Measurements from ENCODE around the gene KCNE5.
"Not testable (repeated sequence)": the region's sequence is repeated elsewhere in the genome, so short reads cannot be mapped to it uniquely, and the experiment has no call there.

The KCNE5 gene

GRCh38 chrX:109644671-109645070 is 19.7 kb upstream of the KCNE5 start:
- not testable (repeated sequence) for H3K27me3 ChIP-seq (ENCODE audit: low read depth, low read length); H3K36me3 ChIP-seq (ENCODE audit: control insufficient read depth in 1 of 2, insufficient read depth in 2 of 2, low read length in 2 of 2); H3K4me1 ChIP-seq (ENCODE audit: control insufficient read depth in 1 of 2, insufficient read depth in 2 of 2, low read length in 2 of 2); H3K27ac ChIP-seq (ENCODE audit: low read length); H3K4me3 ChIP-seq (ENCODE audit: low read depth in 1 of 2, low read length in 2 of 2); H3K9me3 ChIP-seq (ENCODE audit: control insufficient read depth in 1 of 2, low read length in 2 of 2)

- no peaks in the 10 kb centered on the region for H3K9me3 ChIP-seq (ENCODE audit: control insufficient read depth in 1 of 2, low read length in 2 of 2)
- no peak overlapping the region for H3K4me3 ChIP-seq (ENCODE audit: low read depth in 1 of 2, low read length in 2 of 2)
- no peak overlapping the region for H3K27ac ChIP-seq (ENCODE audit: low read length)
- H3K4me1 ChIP-seq (ENCODE audit: control insufficient read depth in 1 of 2, insufficient read depth in 2 of 2, low read length in 2 of 2), result no peaks in the 10 kb centered on the region
- no peaks in the 10 kb centered on the region for H3K36me3 ChIP-seq (ENCODE audit: control insufficient read depth in 1 of 2, insufficient read depth in 2 of 2, low read length in 2 of 2)
- H3K27me3 ChIP-seq (ENCODE audit: low read depth, low read length), result no peaks in the 10 kb centered on the region
Measured at GRCh38 chrX:109643687-109644086, 18.7 kb upstream of the KCNE5 start.

GRCh38 chrX:109638158-109638557 is 13.2 kb upstream of the KCNE5 start:
- Histone ChIP-seq H3K4me1 (ENCODE audit: control insufficient read depth in 1 of 2, insufficient read depth in 2 of 2, low read length in 2 of 2) (no peaks in the 10 kb centered on the region), H3K4me3 (ENCODE audit: low read depth in 1 of 2, low read length in 2 of 2) (no peak overlapping the region), H3K9me3 (ENCODE audit: control insufficient read depth in 1 of 2, low read length in 2 of 2) (no peaks in the 10 kb centered on the region), H3K27ac (ENCODE audit: low read length) (no peak overlapping the region), H3K27me3 (ENCODE audit: low read depth, low read length) (no peaks in the 10 kb centered on the region), H3K36me3 (ENCODE audit: control insufficient read depth in 1 of 2, insufficient read depth in 2 of 2, low read length in 2 of 2) (no peaks in the 10 kb centered on the region)

- H3K4me1 ChIP-seq (ENCODE audit: control insufficient read depth in 1 of 2, insufficient read depth in 2 of 2, low read length in 2 of 2); H3K9me3 ChIP-seq (ENCODE audit: control insufficient read depth in 1 of 2, low read length in 2 of 2); H3K27me3 ChIP-seq (ENCODE audit: low read depth, low read length); H3K27ac ChIP-seq (ENCODE audit: low read length); H3K4me3 ChIP-seq (ENCODE audit: low read depth in 1 of 2, low read length in 2 of 2); H3K36me3 ChIP-seq (ENCODE audit: control insufficient read depth in 1 of 2, insufficient read depth in 2 of 2, low read length in 2 of 2): not testable (repeated sequence)
Measured at GRCh38 chrX:109637477-109637876, 12.5 kb upstream of the KCNE5 start.

GRCh38 chrX:109635146-109635545 is 10.2 kb upstream of the KCNE5 start:
- Histone ChIP-seq H3K27me3 (ENCODE audit: low read depth, low read length) (no peaks in the 10 kb centered on the region), H3K4me3 (ENCODE audit: low read depth in 1 of 2, low read length in 2 of 2) (no peak overlapping the region), H3K9me3 (ENCODE audit: control insufficient read depth in 1 of 2, low read length in 2 of 2) (no peaks in the 10 kb centered on the region), H3K27ac (ENCODE audit: low read length) (no peak overlapping the region), H3K36me3 (ENCODE audit: control insufficient read depth in 1 of 2, insufficient read depth in 2 of 2, low read length in 2 of 2) (no peaks in the 10 kb centered on the region), H3K4me1 (ENCODE audit: control insufficient read depth in 1 of 2, insufficient read depth in 2 of 2, low read length in 2 of 2) (no peaks in the 10 kb centered on the region)

- no peaks in the 10 kb centered on the region for H3K9me3 ChIP-seq (ENCODE audit: control insufficient read depth in 1 of 2, low read length in 2 of 2)
- no peaks in the 10 kb centered on the region for H3K36me3 ChIP-seq (ENCODE audit: control insufficient read depth in 1 of 2, insufficient read depth in 2 of 2, low read length in 2 of 2)
- no peaks in the 10 kb centered on the region for H3K4me1 ChIP-seq (ENCODE audit: control insufficient read depth in 1 of 2, insufficient read depth in 2 of 2, low read length in 2 of 2)
- no peak overlapping the region for H3K4me3 ChIP-seq (ENCODE audit: low read depth in 1 of 2, low read length in 2 of 2)
- H3K27me3 ChIP-seq (ENCODE audit: low read depth, low read length), result no peaks in the 10 kb centered on the region
- H3K27ac ChIP-seq (ENCODE audit: low read length), result no peak overlapping the region
Measured at GRCh38 chrX:109632906-109633504, 8.0 kb upstream of the KCNE5 start.

GRCh38 chrX:109629310-109629709 is 4.3 kb upstream of the KCNE5 start:
- H3K4me1 ChIP-seq (ENCODE audit: control insufficient read depth in 1 of 2, insufficient read depth in 2 of 2, low read length in 2 of 2), result no peaks in the 10 kb centered on the region

GRCh38 chrX:109626637-109627036 is 1.7 kb upstream of the KCNE5 start:
- Histone ChIP-seq H3K4me1 (ENCODE audit: control insufficient read depth in 1 of 2, insufficient read depth in 2 of 2, low read length in 2 of 2) (no peaks in the 10 kb centered on the region), H3K27me3 (ENCODE audit: low read depth, low read length) (no peaks in the 10 kb centered on the region), H3K9me3 (ENCODE audit: control insufficient read depth in 1 of 2, low read length in 2 of 2) (no peaks in the 10 kb centered on the region), H3K36me3 (ENCODE audit: control insufficient read depth in 1 of 2, insufficient read depth in 2 of 2, low read length in 2 of 2) (no peaks in the 10 kb centered on the region), H3K4me3 (ENCODE audit: low read depth in 1 of 2, low read length in 2 of 2) (no peak overlapping the region), H3K27ac (ENCODE audit: low read length) (no peak overlapping the region)

More at GRCh38 chrX:109629310-109629709, 4.3 kb upstream of the KCNE5 start:
- Histone ChIP-seq H3K4me3 (ENCODE audit: low read depth in 1 of 2, low read length in 2 of 2) (no peak overlapping the region), H3K27me3 (ENCODE audit: low read depth, low read length) (no peaks in the 10 kb centered on the region), H3K36me3 (ENCODE audit: control insufficient read depth in 1 of 2, insufficient read depth in 2 of 2, low read length in 2 of 2) (no peaks in the 10 kb centered on the region), H3K9me3 (ENCODE audit: control insufficient read depth in 1 of 2, low read length in 2 of 2) (no peaks in the 10 kb centered on the region), H3K27ac (ENCODE audit: low read length) (no peak overlapping the region)

- Histone ChIP-seq H3K36me3 (ENCODE audit: control insufficient read depth in 1 of 2, insufficient read depth in 2 of 2, low read length in 2 of 2) (no peaks in the 10 kb centered on the region), H3K4me1 (ENCODE audit: control insufficient read depth in 1 of 2, insufficient read depth in 2 of 2, low read length in 2 of 2) (no peaks in the 10 kb centered on the region), H3K9me3 (ENCODE audit: control insufficient read depth in 1 of 2, low read length in 2 of 2) (no peaks in the 10 kb centered on the region), H3K27ac (ENCODE audit: low read length) (no peak overlapping the region), H3K27me3 (ENCODE audit: low read depth, low read length) (no peaks in the 10 kb centered on the region), H3K4me3 (ENCODE audit: low read depth in 1 of 2, low read length in 2 of 2) (no peak overlapping the region)
Measured at GRCh38 chrX:109623997-109624396, 975 bp downstream of the KCNE5 start.

- Histone ChIP-seq H3K4me3 (ENCODE audit: low read depth in 1 of 2, low read length in 2 of 2) (no peak overlapping the region), H3K9me3 (ENCODE audit: control insufficient read depth in 1 of 2, low read length in 2 of 2) (no peaks in the 10 kb centered on the region), H3K4me1 (ENCODE audit: control insufficient read depth in 1 of 2, insufficient read depth in 2 of 2, low read length in 2 of 2) (no peaks in the 10 kb centered on the region), H3K27me3 (ENCODE audit: low read depth, low read length) (no peaks in the 10 kb centered on the region), H3K27ac (ENCODE audit: low read length) (no peak overlapping the region), H3K36me3 (ENCODE audit: control insufficient read depth in 1 of 2, insufficient read depth in 2 of 2, low read length in 2 of 2) (no peaks in the 10 kb centered on the region)
Measured at GRCh38 chrX:109622270-109622669, 2.7 kb downstream of the KCNE5 start.

GRCh38 chrX:109619771-109620170 is 5.2 kb downstream of the KCNE5 start:
- Histone ChIP-seq H3K4me1 (ENCODE audit: control insufficient read depth in 1 of 2, insufficient read depth in 2 of 2, low read length in 2 of 2) (no peaks in the 10 kb centered on the region), H3K4me3 (ENCODE audit: low read depth in 1 of 2, low read length in 2 of 2) (no peak overlapping the region), H3K36me3 (ENCODE audit: control insufficient read depth in 1 of 2, insufficient read depth in 2 of 2, low read length in 2 of 2) (no peaks in the 10 kb centered on the region), H3K27ac (ENCODE audit: low read length) (no peak overlapping the region), H3K27me3 (ENCODE audit: low read depth, low read length) (no peaks in the 10 kb centered on the region), H3K9me3 (ENCODE audit: control insufficient read depth in 1 of 2, low read length in 2 of 2) (no peaks in the 10 kb centered on the region)

GRCh38 chrX:109614951-109615350 is 10.0 kb downstream of the KCNE5 start:
- H3K9me3 ChIP-seq (ENCODE audit: control insufficient read depth in 1 of 2, low read length in 2 of 2), result no peaks in the 10 kb centered on the region
- no peaks in the 10 kb centered on the region for H3K4me1 ChIP-seq (ENCODE audit: control insufficient read depth in 1 of 2, insufficient read depth in 2 of 2, low read length in 2 of 2)
- no peaks in the 10 kb centered on the region for H3K27me3 ChIP-seq (ENCODE audit: low read depth, low read length)
- H3K36me3 ChIP-seq (ENCODE audit: control insufficient read depth in 1 of 2, insufficient read depth in 2 of 2, low read length in 2 of 2), result no peaks in the 10 kb centered on the region
- no peak overlapping the region for H3K4me3 ChIP-seq (ENCODE audit: low read depth in 1 of 2, low read length in 2 of 2)
- H3K27ac ChIP-seq (ENCODE audit: low read length), result no peak overlapping the region
